DOHH2 (cell line): ENCODE measurements around the gene ZNF865.

Source experiments
- H3F3A ChIP-seq: fragments of 200-600 bp; sonication (generic), shearing (Covaris generic); 2 replicates; pipeline ENCODE4 v1.6.0; 2016; ENCODE audit warnings: antibody characterized with exemption, mild to moderate bottlenecking; ENCODE audit not compliant: control insufficient read depth, insufficient read depth
- H3K27ac ChIP-seq: fragments of 200-600 bp; sonication (generic); 2 replicates; pipeline ENCODE4 v1.5.1; 2014; ENCODE audit warnings: low read depth, mild to moderate bottlenecking, low read length, moderate library complexity
- H3K27me3 ChIP-seq: fragments of 200-600 bp; sonication (generic); 2 replicates; pipeline ENCODE4 v1.6.1; 2014; ENCODE audit warnings: mild to moderate bottlenecking, low read length, mixed read lengths; ENCODE audit not compliant: control insufficient read depth
- H3K36me3 ChIP-seq: fragments of 200-600 bp; sonication (generic); 2 replicates; pipeline ENCODE4 v1.6.1; 2014; ENCODE audit warnings: mild to moderate bottlenecking, low read length, moderate library complexity, mixed read lengths; ENCODE audit not compliant: control insufficient read depth
- H3K4me1 ChIP-seq: fragments of 200-600 bp; sonication (generic); 2 replicates; pipeline ENCODE4 v1.6.1; 2014; ENCODE audit warnings: mild to moderate bottlenecking, low read length, mixed read lengths; ENCODE audit not compliant: control insufficient read depth
- H3K4me2 ChIP-seq: fragments of 200-600 bp; sonication (generic); 2 replicates; pipeline ENCODE4 v1.6.0; 2014; ENCODE audit warnings: mild to moderate bottlenecking, low read length, moderate library complexity
- H3K4me3 ChIP-seq: fragments of 200-600 bp; sonication (generic); 2 replicates; pipeline ENCODE4 v1.5.1; 2014; ENCODE audit warnings: mild to moderate bottlenecking, low read length, mixed read lengths
- H3K79me2 ChIP-seq: fragments of 200-600 bp; sonication (generic); 2 replicates; pipeline ENCODE4 v1.6.1; 2014; ENCODE audit warnings: mild to moderate bottlenecking, low read length, mixed read lengths; ENCODE audit not compliant: control insufficient read depth
- H3K9me2 ChIP-seq: fragments of 200-600 bp; sonication (generic); replicated peaks from 2 replicates; pipeline ENCODE4 v1.6.1; 2014; ENCODE audit warnings: mild to moderate bottlenecking, low read length, mixed read lengths; ENCODE audit not compliant: control insufficient read depth
- H3K9me3 ChIP-seq: fragments of 200-600 bp; sonication (generic); 2 replicates; pipeline ENCODE4 v1.6.1; 2014; ENCODE audit warnings: antibody characterized with exemption, low read length, mixed read lengths; ENCODE audit not compliant: control insufficient read depth, insufficient read depth
- H4K20me1 ChIP-seq: fragments of 200-600 bp; sonication (generic); 2 replicates; pipeline ENCODE4 v1.6.0; 2014; ENCODE audit warnings: low read depth, mild to moderate bottlenecking, antibody characterized with exemption, low read length, moderate library complexity; ENCODE audit not compliant: control insufficient read depth, insufficient read depth
- CTCF ChIP-seq: fragments of 200-600 bp; sonication (generic); IDR thresholded peaks from one replicate; pipeline ENCODE4 v1.5.1; 2014; ENCODE audit warnings: antibody characterized with exemption, mild to moderate bottlenecking, low read depth, low read length; ENCODE audit not compliant: poor library complexity, severe bottlenecking
- EZH2phosphoT487 ChIP-seq: fragments of 200-600 bp; sonication (generic); IDR thresholded peaks from 2 replicates; pipeline ENCODE4 v1.6.1; 2017; ENCODE audit warnings: borderline replicate concordance, mild to moderate bottlenecking, antibody characterized with exemption, low read length, moderate library complexity, mixed read lengths

The ZNF865 gene

GRCh38 chr19:55623561-55623960 is 18.1 kb downstream of the ZNF865 start:
- Histone ChIP-seq H3K9me3 (no peaks in the 10 kb centered on the region), H3K27ac (no peak overlapping the region), H4K20me1 (peaks cover 4% of the 10 kb centered on the region; the same call in 1 of the 2 replicates), H3K27me3 (no peaks in the 10 kb centered on the region), H3K79me2 (no peaks in the 10 kb centered on the region), H3K4me1 (peaks cover 14% of the 10 kb centered on the region), H3K36me3 (no peaks in the 10 kb centered on the region), H3K4me2 (peak overlapping the region; percentile 14; the same call in 1 of the 2 replicates), H3K4me3 (peak overlapping the region; percentile 33), H3F3A (peaks cover 11% of the 10 kb centered on the region), H3K9me2 (no peaks in the 10 kb centered on the region)
- TF ChIP-seq CTCF (no peak), EZH2phosphoT487 (no peak)

GRCh38 chr19:55624109-55625003 is 18.9 kb downstream of the ZNF865 start, which contains the start of gene ZNF784:
Gene ZNF784 (minus strand): TSS chr19:55624566. CDS start chr19:55624561, 5 bp downstream.
- H3K9me2 ChIP-seq = no peaks in the 10 kb centered on the region
- peak within 1 kb of the TSS; percentile 72 for H3K4me3 ChIP-seq
- H3K4me2 ChIP-seq = peak within 1 kb of the TSS; percentile 76
- no peaks in the 10 kb centered on the region for H3K79me2 ChIP-seq
- no peak for TF ChIP-seq EZH2phosphoT487
- TF ChIP-seq CTCF = no peak
- peaks cover 9% of the 10 kb centered on the region for H3F3A ChIP-seq
- H3K9me3 ChIP-seq = no peaks in the 10 kb centered on the region
- H4K20me1 ChIP-seq = peaks cover 4% of the 10 kb centered on the region; the same call in 1 of the 2 replicates
- peak within 1 kb of the TSS; percentile 64 for H3K27ac ChIP-seq
- H3K4me1 ChIP-seq = peaks cover 19% of the 10 kb centered on the region
- no peaks in the 10 kb centered on the region for H3K36me3 ChIP-seq
- no peaks in the 10 kb centered on the region for H3K27me3 ChIP-seq

- peaks cover 20% of the 10 kb centered on the region for H3K4me1 ChIP-seq
- no peak overlapping the region for H3K27ac ChIP-seq
- H3F3A ChIP-seq = peaks cover 9% of the 10 kb centered on the region
- H3K79me2 ChIP-seq = no peaks in the 10 kb centered on the region
- no peaks in the 10 kb centered on the region for H3K9me3 ChIP-seq
- H3K27me3 ChIP-seq = no peaks in the 10 kb centered on the region
- TF ChIP-seq CTCF (no peak), EZH2phosphoT487 (no peak)
- H3K36me3 ChIP-seq = no peaks in the 10 kb centered on the region
- H4K20me1 ChIP-seq = peaks cover 4% of the 10 kb centered on the region; the same call in 1 of the 2 replicates
- H3K4me2 ChIP-seq = peak overlapping the region; percentile 76
- peak overlapping the region; percentile 72 for H3K4me3 ChIP-seq
- no peaks in the 10 kb centered on the region for H3K9me2 ChIP-seq
These were observed 19.5 kb downstream of the ZNF865 start for GRCh38 chr19:55625004-55625326.
